GM04504 (cell line): ENCODE measurements around the gene ENO2.

Experiments
- DNase-seq: peaks from one replicate; pipeline ENCODE4 v3.0.0-alpha.2; 2012; ENCODE audit warnings: low read depth

The ENO2 gene

DNA sequence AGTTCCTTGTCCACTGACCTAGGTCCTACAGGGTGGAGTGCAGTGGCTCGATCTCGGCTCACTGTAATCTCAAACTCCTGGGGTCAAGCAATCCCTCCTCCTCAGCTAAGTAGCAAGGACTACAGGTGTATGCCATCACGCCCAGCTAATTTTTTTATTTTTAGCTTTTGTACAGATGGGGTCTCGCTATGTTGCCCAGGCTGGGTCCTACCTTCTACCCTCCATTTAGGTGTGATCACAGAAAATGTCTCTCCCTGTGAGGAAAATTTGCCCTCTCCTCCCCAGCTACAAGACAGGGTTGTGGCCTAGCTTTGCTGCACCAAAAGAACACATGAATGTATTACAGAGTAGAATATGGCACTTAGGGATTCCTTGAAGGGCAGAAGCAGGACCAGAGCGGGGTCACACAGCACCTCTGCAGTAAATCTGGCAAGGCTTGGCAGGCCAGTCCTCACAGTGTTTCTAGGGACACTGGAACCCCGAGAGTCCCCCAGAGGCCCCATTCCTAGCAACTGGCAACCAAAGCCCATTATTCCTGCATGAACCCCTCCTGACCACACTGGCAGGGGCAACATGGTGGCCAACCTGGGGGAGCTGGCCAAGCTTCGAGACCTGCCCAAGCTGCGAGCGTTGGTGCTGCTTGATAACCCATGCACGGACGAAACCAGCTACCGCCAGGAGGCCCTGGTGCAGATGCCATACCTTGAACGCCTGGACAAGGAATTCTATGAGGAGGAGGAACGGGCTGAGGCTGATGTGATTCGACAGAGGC lies 2.0 kb upstream of the ENO2 start:
- no peak for DNase-seq

DNA sequence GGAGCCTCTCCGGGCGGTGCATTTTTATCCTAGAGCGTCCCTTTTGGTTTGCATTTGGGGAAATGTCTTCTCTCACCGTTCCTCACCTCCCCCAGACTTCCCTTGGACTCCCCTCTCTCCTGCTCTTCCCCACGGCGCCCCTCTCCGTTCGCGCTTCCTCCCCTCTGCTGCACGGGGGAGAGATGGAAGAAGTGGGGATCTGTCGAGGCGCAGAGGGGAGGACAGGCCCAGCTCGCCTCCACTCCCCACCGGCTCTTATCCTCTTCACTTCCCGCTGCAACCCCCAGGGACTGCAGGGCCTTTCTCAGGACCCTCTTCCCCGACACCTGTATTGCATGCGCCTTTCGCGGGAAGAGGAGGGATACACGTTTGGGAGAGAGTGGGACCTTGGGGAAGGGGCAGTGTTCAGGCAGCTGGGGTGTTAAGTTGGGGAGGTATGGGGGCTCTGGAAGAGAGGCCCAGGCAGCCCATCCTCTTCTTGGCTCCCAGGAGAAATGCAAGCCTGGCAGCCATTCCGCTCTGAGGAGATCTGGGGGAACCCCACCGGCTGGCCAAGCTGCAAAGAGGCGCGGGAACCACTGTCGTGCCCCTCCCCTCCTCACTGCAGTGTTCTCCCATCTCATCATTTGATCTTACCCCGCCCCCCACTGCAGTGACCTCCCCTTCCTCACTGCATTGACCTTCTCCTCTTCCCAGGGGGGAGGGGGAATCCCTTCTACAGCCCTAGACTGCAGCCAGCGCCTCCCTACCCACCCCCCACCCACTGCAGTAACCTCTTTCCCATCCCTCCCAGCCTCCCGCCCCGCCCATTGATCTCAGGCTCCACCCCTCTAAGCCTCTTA lies 788 bp downstream of the ENO2 start:
- DNase-seq: no peak

DNA sequence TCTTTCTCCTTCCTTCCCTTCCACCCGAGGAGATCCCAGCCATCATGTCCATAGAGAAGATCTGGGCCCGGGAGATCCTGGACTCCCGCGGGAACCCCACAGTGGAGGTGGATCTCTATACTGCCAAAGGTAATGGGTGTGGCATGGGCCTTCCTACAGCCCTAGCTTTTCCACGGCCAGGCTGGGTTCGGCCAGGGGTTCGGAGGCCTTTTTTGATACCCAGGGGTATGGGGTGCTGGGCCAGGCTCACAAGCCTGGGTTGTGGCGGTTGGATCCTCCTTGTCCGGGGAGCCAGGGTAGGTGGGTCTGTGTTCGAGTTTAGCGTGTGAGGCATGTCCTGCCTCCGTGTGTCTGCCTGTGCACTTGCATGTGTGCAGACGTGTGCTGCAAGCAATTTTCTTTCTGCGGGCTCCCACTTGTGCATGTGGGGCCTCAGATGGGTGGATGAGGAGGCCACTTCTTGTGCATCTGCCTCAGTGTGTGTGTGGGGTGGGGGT lies 1.5 kb downstream of the ENO2 start:
- DNase-seq: no peak

DNA sequence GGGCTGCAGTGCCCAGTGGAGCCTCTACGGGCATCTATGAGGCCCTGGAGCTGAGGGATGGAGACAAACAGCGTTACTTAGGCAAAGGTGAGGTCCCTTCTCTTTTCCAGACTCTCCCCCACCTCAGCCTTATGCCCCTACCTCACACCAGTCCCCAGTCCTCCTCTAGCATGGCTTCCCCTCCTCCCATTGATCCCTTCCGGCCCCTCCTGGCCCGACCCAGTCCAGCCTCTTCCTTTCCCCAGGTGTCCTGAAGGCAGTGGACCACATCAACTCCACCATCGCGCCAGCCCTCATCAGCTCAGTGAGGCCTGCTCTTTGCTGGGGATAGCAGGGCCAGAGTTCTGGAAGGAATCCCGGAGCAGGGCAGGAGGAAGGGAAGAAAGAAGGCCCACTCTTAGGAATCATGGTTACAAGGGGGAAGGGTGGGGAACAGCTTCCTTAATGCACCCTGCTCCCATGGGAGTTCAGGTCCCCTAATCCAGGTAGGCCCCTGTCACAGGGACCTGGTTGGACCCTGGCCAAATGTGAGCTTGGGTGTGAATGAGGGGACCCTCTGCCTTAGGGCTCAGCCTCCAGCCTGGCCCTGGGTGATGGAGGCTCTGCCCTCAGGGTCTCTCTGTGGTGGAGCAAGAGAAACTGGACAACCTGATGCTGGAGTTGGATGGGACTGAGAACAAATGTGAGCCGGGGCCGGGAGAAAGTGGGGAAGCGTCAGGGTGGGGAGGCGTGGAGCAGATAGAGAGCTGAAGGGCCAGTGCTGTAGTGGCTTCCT lies 2.2 kb downstream of the ENO2 start:
- DNase-seq: no peak

DNA sequence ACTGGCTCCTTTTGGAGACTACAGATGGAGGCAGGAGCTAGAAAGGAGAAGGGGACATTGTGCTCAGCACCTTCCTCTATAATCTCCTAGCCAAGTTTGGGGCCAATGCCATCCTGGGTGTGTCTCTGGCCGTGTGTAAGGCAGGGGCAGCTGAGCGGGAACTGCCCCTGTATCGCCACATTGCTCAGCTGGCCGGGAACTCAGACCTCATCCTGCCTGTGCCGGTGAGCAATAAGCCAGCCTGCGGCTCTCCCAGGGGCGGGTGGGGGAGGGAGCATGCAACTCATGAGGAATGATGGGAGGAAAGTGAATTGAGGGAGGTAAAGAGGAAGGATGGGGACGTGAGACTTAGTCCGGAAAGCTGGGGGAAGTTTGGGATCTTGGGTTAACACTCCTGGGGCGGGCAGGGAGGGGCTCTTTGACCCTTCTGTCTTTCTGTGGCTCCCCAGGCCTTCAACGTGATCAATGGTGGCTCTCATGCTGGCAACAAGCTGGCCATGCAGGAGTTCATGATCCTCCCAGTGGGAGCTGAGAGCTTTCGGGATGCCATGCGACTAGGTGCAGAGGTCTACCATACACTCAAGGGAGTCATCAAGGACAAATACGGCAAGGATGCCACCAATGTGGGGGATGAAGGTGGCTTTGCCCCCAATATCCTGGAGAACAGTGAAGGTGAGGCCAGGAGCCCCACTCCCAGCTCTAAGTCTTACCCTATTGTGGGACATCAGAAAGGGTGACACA lies 3.3 kb downstream of the ENO2 start:
- no peak for DNase-seq

DNA sequence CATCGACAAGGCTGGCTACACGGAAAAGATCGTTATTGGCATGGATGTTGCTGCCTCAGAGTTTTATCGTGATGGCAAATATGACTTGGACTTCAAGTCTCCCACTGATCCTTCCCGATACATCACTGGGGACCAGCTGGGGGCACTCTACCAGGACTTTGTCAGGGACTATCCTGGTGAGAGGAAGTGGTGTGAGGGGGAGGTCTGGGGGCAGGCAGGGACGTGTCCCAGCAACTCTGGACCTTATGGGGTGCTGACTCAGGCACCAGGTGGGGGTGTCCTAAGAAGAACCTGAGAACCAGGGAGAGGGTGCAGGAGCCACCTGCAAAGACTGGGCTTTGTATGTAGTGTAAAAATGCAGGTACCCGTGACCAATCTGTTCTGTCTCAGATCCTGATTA lies 5.2 kb downstream of the ENO2 start:
- DNase-seq: no peak

DNA sequence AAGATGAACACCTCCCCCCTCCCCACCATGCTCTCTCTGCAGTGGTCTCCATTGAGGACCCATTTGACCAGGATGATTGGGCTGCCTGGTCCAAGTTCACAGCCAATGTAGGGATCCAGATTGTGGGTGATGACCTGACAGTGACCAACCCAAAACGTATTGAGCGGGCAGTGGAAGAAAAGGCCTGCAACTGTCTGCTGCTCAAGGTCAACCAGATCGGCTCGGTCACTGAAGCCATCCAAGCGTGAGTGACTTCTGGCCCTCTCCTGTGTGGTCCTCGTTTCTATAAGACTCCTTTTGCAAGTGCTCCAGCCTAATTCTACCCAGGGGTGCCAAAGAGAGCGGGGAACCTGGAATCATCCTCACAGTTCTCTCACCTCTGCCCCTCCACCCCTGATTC lies 7.2 kb downstream of the ENO2 start:
- DNase-seq: no peak

DNA sequence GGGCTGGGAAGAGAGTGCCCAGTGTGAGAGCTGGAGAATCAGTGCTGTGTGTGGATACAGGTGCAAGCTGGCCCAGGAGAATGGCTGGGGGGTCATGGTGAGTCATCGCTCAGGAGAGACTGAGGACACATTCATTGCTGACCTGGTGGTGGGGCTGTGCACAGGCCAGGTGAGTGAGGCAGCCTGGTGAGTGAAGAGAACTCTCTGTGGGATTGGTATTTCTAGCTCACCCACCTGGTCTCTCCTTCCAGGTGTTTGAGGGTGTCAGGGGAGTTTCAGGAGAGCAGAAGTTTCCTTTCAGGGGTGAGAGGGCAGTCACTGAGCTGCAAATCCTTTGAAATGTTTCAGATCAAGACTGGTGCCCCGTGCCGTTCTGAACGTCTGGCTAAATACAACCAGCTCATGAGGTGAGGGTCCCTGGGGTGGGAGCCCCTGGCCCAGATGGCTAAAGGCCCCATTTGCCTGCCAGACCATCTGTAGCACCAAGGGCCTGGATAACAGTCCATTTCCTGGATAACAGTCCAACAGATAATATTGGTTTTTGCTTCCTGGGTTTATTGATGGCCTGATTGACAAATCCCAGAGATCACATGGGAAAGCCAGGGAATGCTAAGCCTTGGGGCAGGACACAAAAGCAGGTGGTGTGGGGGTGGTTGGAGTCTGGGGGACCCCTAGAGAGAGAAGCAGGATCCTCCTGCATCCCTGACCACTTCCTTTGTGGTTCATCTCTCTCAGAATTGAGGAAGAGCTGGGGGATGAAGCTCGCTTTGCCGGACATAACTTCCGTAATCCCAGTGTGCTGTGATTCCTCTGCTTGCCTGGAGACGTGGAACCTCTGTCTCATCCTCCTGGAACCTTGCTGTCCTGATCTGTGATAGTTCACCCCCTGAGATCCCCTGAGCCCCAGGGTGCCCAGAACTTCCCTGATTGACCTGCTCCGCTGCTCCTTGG lies 7.9 kb downstream of the ENO2 start:
- no peak for DNase-seq

DNA sequence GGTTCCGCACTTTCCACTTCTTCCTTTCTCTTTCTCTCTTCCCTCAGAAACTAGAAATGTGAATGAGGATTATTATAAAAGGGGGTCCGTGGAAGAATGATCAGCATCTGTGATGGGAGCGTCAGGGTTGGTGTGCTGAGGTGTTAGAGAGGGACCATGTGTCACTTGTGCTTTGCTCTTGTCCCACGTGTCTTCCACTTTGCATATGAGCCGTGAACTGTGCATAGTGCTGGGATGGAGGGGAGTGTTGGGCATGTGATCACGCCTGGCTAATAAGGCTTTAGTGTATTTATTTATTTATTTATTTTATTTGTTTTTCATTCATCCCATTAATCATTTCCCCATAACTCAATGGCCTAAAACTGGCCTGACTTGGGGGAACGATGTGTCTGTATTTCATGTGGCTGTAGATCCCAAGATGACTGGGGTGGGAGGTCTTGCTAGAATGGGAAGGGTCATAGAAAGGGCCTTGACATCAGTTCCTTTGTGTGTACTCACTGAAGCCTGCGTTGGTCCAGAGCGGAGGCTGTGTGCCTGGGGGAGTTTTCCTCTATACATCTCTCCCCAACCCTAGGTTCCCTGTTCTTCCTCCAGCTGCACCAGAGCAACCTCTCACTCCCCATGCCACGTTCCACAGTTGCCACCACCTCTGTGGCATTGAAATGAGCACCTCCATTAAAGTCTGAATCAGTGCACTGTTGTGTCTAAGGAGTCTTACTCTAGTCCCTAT lies 8.8 kb downstream of the ENO2 start:
- no peak for DNase-seq

DNA sequence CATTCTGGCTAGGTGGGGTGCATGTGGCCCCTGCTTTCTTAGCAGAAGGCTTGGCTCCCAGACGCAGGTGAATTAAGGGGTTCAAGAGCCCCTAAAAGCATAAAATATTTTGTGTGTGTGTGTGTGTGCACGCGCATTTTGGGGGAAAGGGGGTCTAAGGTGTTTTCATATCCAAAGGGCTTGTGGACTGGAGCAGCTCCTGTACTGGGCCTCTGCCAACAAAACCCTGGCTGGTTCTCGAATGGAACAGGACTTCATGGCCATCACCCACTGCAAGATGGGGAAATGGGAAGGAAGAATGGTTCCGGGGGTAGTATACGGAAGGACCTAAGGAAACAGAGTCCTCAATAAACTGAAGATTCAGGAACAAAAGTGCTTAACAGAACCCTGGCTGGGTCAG lies 9.5 kb downstream of the ENO2 start:
- no peak for DNase-seq

DNA sequence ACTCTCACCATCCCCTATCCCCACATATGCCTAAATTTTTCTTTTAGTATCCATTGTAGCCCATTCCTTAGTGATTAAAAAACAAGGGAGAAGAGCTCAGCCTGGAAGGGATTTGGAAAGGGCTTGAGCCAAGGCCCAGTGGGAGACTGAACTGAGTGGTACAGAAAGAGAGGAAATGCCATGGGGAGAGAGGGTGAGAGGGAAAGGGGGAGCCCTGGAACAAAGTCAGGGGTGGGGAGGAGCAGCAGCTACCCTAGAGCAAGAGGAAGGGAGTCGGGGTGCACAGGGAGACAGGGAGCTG lies 10.8 kb downstream of the ENO2 start:
- DNase-seq: no peak

DNA sequence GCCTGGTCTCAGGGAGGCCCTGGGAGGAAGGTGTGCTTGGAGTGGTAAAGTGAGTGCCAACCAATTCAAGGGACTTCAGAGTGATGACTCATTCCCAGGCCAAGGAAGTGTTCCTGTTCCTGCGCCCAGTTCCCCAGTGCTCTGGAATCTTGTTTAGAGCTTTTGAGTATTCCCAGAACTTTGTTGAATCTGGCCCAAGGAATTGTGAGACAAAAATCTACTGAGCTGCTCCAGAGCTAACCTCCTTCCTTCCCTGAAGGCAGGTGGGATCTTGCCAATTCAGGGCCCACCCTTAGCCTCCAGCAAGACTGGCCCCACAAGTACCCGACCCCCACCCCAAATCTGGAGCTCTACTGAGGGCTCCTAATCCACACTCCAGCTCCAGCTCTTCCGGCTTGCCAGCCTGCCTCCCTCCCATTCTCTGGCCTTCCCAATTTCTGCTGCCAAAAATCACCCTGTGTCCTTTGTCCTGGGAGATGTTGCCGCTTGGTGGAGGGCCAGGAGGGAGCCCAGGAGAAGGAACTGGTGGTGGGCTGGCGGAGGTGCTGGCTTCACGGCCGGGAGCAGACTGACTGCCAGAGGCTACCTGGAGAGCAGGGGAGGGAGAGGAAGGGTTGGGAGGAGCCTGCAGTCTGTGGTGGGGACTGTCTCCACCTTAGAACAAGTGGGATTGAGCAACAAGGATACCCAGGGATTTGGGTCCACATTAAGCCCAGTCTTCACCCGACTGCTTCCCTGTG lies 11.3 kb downstream of the ENO2 start:
- DNase-seq: peak; percentile 80

DNA sequence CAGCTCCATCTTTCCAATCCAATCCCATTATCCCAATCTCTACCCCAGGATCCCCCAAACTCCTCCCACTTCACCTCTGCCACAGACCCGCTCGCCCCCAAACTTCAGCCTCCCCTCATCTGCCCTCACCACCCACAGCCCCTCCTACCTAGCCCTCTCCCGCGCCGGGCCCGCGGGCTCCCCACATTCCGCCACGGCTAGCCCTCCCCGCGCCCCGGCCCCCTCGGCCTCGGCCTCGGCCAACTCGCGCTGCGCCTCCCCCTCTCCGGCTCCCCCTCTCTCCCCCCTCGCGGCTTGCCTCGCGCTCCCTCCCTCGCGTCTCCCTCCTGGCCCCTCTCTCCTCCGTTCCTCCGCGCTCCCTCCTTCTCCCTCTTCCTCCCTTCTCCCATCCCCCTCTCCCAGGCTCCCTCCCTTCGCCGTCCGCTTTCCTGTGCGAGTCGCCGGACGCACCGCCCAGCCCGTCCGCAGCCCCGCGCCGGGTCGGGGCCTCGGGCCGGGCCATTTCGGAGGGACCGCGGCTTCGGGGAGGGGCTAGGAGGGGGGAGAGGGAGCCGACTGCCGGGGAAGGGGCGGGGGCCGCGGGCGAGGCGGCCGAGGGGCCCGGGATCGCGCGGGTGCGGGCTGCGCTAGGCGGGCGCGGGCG lies 13.1 kb downstream of the ENO2 start, which contains the start of gene ATN1:
ATN1 (plus strand) TSS at position 581 of the 643 bp plus-strand sequence. CDS start 6,043 bp downstream, outside the sequence.
- DNase-seq: peak; percentile 62

DNA sequence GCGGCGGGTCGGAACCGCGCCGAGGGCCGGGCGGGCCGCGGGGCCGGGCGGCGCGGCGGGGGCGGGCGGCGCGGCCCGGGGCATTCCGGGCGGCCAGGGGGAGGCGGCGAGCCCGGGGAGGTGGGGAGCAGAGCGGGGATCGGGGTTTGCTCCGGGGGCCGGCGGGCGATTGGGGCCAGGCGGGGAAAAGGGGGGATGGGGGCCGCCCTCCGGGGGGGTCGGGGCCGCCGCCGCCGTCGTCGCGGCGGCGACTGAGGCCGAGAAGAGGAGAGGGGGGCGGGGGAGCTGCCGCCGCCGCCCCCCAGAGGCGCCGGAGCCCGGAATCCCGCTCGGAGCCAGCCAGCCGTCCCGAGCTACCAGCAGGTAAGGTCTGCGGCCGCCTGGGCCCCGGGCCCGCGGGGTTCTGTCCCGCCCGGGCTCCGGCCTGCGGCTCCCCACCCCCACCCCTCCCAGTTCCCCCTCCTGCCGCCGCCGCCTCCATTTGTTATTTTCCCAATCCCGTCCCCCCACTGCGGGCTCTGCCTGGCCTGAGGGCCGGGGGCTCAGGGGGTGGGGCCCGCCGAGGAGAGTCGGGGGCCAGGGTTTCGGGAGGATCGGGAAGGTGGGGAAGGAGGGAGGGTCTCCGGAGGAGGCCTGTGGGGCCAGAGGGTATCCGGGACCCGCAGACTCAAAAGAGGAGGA lies 13.8 kb downstream of the ENO2 start:
- no peak for DNase-seq

DNA sequence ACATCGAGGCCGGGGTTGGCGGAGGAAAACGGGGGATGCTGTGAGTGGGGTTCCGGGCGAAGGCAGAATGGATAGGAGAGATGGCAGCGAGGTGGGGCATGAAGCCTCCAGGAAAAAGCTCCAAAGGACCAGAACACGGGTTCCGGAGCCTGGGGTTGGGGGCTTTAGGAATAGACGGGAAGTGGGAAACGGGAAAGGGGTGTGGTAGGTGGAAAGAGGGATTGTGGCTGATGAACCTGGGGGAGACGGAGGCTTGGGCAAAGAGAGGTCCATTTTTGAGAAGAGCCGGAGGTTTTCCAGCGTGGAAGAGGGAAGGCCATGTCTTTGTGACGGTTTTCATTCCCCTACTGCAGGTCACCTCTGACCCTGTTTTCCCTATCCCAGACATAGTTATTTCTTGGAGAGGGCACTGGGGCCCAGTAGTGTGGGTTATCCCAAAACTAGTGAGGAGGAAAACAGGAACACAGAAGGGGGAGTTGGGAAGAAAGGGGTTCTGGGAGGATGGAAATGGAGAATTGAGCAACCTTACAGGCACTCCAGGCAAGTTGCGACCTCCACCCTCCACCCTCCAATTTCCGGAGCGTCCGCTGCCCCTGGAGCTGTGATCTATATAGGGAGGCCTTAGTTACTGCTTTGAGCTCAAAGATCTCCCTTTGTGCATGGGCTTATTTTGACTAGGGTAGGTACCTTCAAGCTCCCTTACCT lies 14.5 kb downstream of the ENO2 start:
- no peak for DNase-seq

DNA sequence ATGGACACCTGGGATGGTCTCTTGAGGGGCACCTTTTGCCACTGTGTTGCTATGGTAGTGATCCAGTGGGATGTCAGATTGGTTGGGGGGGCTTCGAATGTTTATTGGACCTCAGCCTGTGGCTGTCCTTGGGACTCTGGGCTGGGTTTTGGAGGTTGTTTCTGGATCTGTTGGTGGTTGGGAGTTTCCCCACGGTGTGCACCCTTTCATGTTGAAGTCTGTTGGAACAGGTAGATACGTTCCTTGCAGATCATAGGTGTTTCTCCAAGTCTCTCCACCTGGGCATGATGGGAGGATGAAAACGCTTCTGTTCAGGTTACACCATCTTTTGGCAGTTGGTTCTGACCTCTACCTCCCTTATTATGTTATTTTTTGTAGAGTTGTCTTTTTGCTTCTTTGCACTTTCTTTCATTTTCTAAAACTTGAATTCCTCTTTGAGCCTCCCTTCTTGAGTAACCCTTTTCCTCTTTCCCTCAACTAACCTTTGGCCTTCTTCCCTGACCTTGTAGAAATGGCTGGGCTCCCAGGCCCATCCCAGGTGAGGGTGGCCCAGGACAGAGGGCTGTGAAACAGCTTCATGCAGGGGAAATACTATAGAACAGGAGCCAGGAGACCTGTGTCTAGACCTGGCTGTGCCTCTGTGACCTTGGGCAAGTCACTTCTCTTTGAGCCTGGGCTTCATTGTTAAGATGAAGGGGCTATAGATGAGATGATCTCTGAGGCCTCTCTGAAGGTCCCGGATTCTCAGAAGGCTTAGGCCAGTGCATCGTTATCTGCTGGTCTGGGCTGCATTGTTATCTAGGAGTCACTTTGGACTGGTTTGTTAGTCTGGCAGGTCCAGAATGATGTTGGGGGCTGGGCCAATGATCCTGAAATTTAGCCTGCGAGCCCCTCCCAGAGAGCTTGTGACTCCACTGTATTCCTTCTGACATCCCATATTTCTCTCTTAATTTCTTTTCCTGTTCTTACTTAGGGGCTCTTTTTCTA lies 15.4 kb downstream of the ENO2 start:
- no peak for DNase-seq
